HG03432 (cell line): ENCODE measurements around the gene STARD3.

Source experiments
- ATAC-seq: cut with Tn5 transposase; IDR thresholded peaks from one replicate; pipeline ENCODE4 v1.9.1; 2021; ENCODE audit warnings: mild to moderate bottlenecking, moderate library complexity; ENCODE audit not compliant: unreplicated experiment

The STARD3 gene

GRCh38 chr17:39669897-39670735 is 33.2 kb downstream of the STARD3 start:
- no peak for ATAC-seq

GRCh38 chr17:39670746-39671145 is 33.8 kb downstream of the STARD3 start:
- ATAC-seq, result no peak

DNA sequence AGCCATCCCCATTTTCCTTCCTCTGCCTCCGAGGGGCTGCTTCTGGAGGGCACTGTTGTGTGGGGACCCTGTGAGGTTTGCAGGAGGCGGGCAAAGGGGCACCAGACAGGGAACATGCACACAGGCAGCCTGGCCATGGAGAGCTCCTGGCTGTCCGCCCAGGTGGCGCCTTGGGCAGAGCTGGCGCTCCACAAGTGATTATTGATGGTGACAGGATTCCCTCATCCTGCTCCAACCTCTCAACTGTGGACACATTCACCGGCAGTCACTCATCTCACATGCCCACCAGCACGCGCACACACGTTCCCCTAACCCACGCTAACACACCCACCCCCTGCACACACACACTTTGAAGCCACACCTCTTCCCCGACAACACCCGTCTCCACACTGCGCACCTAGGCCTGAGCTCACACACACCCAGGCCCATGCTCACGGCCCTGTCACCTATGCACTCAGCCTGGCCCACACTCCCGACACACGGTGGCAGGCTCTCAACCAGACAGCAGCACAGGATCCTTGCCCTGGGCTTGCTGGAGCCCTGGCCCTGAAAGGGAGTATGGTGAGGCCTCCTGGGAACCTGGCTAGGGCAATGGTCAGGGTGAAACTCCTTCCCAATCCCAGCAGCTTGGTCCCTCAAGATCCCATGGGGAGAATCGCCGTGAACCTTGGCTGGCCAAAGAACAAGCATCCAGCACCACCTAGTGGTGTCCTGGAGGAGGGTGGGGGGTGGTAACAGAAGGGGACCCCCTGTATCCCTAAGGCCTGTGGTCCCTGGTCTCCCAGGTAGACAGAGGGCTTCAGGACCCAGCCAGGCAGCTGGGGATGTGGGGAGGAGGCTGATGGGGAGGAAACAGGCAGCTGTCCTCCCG is 34.9 kb downstream of the STARD3 start:
- no peak for ATAC-seq

DNA sequence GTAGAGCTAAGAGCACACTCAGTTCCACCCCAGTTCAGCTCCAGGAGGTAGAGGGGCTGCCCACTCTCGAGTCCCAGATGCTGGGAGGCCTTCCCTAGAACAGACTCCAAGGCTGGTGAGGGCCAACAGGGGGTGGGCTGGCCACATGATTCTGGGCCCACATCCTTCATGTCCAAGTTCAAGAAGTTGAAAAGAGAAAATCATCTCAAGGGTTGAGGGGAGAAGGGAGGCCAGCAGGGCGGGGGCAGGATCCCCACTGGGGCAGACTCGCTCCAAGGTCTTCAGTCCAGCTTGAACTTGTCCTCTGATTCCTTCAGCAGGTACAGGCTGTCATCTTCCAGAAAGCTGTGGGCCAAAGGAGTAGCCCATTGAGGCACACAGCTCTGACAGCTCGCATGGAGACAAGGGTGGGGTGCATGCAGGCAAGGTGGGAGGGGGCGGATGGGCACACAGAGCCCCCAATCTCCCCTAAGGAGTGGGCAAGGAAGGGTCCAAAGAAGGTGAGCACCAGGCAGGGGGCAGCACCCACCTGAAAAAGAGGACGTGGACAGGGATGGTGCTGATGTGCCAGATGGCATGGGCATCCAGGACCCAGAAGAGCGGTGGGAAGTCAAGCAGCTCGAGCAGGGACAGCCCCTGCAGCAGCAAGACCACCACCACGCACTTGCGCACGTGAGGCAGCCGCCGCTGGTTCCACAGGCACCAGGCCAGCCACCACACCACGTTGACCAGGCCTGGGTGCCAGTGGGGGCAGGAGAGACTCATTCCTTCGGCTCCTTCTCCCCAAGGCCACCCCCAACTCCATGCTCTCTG is 35.8 kb downstream of the STARD3 start:
- ATAC-seq, result no peak

DNA sequence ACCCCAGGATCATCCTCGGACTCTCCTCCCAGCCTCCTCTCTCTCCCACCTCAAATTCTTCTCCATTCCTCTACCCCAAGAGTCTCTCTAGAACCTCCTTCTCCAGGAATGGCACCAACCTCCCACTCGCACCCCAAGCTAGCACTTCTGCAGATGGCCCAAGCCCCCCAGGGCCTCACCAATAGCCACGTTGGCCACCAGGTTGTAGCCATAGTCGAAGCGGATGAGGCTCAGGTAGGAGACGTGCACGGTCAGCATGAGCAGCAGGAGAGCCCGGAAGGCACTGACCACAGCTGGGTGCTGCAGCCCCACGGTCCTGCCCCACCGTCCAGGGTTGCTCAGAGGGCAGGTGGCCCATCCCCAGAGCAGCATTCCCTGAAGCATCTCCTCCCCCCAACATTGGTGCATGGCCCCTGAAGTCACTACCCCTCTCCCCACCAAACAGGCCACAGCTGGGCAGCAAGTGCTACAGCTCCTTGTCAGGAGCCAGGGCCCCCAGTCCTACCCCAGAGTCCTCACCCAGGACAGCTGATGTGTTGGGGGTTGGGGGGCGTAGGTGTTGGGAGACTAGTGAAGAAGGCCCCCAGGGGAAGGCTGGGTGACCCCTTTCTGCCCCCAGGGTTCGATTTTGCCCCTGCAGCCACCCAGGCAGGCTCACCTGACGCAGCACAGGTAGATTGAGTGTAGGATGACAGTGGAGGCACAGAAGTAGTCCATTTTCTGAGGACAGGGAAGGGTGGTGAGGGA is 36.6 kb downstream of the STARD3 start:
- ATAC-seq, result no peak

DNA sequence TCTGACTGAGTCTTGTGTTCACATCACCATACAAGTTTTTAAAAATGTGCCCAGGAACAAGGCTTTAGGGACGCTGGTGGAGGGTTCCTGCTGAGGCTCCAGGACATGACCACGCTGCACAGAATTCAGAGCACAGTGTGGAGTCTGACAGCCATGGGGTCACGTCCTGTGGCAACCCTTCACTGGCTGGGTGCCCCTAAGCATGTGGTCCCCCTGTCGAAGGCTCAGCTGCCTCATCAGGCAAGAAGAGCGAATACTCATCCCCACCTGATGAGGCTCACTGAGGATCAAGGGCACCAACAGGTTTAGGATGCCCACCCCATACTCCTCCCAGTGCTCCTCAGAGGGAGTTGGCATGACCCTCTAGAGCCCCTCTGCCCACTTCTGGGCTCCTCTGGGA is 37.2 kb downstream of the STARD3 start:
- ATAC-seq, result no peak

DNA sequence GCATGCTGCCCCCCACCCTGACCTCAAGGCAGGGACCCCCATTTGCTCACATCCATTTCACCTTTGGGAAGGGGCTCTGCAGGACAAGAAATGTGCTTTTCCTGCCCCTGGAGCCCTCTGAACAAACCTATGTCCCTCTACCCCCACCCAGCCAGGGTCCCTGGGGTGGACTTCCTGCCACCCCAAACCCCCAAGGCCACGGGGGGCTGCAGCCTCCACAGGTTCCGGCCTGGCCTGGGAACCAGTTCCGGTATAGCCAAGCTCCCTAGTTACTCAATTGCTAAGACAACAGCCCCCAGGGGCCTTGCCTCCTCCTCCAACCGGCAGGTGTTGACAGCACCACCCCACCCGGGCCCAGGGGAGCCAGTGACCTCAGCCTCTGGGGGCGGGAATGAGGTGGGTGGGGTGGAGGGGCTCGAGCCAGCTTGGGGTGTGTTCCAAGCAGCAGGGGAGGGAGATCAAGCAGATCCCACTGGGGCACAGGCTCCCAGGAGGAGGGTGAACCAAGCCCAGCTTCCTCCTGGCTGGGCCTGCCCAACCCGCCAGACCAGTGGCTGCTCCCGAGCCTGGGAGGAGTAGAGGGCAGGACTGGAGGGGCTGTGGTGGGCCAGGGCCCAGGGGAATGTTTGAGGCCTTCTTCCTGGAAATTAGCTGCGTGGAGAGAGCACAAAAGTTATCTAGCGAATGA is 37.9 kb downstream of the STARD3 start:
- no peak for ATAC-seq

GRCh38 chr17:39675390-39676082 is 38.6 kb downstream of the STARD3 start:
- no peak for ATAC-seq

GRCh38 chr17:39676198-39676819 is 39.4 kb downstream of the STARD3 start:
- peak; percentile 50 for ATAC-seq

DNA sequence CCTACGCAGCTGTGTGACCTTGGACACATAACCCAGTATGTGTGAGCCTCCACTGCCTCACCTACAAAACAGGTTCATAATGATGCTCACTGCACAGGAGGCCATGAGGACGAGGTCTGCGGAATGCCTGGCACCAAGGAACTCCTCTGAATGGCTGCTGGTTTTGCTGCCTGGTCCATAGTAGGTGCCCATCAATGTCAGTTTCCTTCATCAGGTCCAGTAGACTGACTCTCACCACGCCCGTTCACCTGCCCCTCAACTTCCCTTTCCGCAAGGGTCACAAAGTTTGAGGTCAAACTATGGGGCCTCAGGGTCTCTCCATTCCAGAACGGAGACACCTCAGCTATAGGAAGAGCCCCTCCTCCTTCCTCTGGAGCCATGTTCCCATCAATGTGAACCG is 40.1 kb downstream of the STARD3 start:
- no peak for ATAC-seq

GRCh38 chr17:39677542-39678339 is 40.8 kb downstream of the STARD3 start:
- no peak for ATAC-seq

DNA sequence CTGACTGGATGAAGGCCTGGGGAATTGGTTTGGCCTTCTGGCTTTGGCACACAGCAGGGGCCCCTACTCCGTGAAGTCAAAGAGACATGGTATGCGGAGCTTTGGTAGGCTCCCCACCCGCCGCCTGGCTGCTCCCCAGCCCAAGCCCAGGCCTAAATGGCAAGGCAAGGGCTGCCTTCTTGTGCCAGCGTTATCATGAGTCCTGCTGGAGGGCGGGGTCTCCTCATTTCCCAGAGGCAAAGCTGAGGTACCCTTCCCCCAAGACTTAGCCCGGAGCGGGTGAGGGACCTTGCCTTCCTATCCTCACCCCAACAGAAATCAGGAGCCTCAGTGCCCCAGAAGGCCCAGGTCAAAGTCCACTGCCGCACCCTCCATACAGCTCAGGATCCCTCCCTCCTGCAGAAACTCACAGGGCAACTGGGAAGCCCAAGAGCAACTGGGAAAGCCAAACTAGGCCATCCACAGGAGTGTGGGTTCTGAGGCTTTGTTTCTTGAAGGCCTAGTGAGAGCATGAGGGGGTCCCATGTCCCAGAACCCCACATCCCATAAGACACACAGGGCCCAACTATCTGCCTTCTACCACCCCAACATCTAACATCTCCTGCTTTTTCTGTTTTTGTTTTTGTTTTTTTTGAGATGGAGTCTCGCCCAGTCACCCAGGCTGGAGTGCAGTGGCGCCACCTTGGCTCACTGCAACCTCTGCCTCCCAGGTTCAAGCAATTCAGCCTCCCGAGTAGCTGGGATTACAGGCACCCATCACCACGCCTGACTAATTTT is 41.6 kb downstream of the STARD3 start:
- ATAC-seq, result no peak

DNA sequence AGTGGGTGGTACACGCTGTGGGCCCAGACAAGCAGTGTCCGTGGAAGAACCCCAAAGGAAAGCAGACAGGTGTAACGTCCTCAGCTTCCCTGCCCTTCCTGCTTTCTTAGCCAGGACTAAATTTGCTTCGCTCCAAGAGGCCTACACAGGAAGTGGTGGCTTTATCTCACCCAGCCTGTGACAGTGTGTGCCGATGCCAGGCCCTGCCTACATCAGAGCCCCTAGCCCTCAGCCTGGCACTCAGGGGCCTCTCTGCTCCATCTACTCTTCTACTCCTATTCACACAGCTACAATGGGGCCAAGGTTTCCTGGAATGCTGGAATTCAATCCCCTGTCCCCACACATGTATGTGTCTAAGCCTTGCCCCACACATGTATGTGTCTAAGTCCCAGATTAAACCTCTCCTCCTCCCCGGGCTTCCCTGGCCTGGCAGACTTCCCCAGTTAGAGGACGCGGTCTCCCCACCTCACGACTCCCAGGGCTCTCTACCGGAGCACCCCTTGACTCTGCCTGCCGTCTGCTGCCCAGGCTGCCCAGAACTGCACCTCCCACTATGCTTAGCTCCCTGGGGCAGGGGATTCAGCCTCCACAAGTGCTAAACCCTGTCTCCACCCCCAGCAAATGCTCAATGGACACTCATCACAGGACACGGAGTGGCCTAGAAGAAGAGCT is 42.7 kb downstream of the STARD3 start:
- ATAC-seq, result no peak

- no peak for ATAC-seq
These were observed 46.5 kb downstream of the STARD3 start for GRCh38 chr17:39683295-39683939.

DNA sequence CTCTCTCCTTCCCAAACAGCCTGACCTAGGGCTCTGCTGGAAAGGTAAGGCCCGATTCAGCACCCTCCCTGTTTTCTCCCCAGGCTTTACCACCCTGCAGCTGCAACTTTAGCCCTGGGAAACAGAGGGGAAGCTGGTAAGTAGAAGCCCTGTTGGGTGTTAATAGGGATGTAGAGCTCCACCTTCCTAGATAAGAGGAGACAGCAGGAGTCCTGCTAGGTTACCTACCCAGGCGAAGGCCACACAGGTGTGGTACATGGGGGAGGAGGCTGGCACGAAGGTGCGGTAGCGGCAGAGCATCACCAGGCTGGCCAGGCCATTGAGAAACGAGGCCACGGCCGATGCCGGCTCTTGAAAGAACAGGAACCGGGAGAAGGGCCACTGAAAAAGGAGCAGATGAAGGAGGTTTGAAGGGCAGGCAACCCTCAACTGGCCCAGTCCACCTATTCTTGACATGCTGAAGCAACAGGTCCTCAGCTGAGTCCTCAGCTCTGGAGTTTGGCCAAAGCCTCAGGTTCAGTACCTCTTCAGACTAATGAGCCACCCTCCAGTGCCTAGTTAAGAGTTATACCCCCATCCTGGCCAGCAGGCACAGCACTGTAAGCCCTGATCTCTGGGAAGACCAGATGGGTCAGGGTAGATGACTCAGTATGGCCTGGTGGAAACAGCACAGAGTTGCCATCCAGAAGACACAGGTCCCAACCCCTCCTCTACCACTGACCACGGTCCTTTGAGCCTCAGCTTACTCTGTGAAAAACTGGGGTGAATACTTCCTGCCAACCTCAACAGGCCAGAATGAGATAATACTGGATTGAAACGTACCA is 47.6 kb downstream of the STARD3 start:
- ATAC-seq, result no peak
